MCF 10A (cell line): ENCODE data around the gene ARSI. TPM values are rescaled to one million over a fixed set of nuclear protein-coding genes. Genes with fewer than 3 reads are reported as not detected.

Experiments used
- BruUV-seq: library from RNA; stranded (reverse); fragments of 400-500 nt; replicated peaks from 2 replicates; lab custom pipeline; 2021; lab: Mats Ljungman, UMichigan
- CTCF ChIA-PET: fragments of 300-600 bp; sonication (Branson Sonifier 250); formaldehyde crosslinking; extraction: SDS; loops from one replicate; lab custom pipeline; 2021; ENCODE audit warnings: antibody characterized with exemption, inconsistent platforms; lab: Yijun Ruan, JAX
- POLR2A ChIA-PET: fragments of 300-600, 350-650 bp; sonication (Branson Sonifier 250); formaldehyde crosslinking; extraction: SDS; loops from one replicate; lab custom pipeline; 2020; ENCODE audit warnings: antibody characterized with exemption, inconsistent platforms; lab: Yijun Ruan, JAX
- DNase-seq: peaks from one replicate; pipeline ENCODE4 v3.0.0-alpha.2; 2018; ENCODE audit not compliant: unreplicated experiment
- H3K27ac Mint-ChIP-seq: one replicate; pipeline ENCODE4 v1.8.0; 2022; ENCODE audit warnings: mild to moderate bottlenecking, low read depth, mixed read lengths; ENCODE audit not compliant: unreplicated experiment
- H3K27me3 Mint-ChIP-seq: one replicate; pipeline ENCODE4 v1.8.0; 2022; ENCODE audit warnings: mixed read lengths; ENCODE audit not compliant: insufficient read depth, unreplicated experiment
- H3K36me3 Mint-ChIP-seq: one replicate; pipeline ENCODE4 v1.8.0; 2022; ENCODE audit warnings: mild to moderate bottlenecking, moderate library complexity, mixed read lengths; ENCODE audit not compliant: insufficient read depth, unreplicated experiment
- H3K4me1 Mint-ChIP-seq: one replicate; pipeline ENCODE4 v1.8.0; 2022; ENCODE audit warnings: mixed read lengths; ENCODE audit not compliant: insufficient read depth, unreplicated experiment
- H3K4me3 Mint-ChIP-seq: one replicate; pipeline ENCODE4 v1.8.0; 2022; ENCODE audit warnings: mild to moderate bottlenecking, moderate library complexity, mixed read lengths; ENCODE audit not compliant: unreplicated experiment
- H3K9me3 Mint-ChIP-seq: one replicate; pipeline ENCODE4 v1.8.0; 2022; ENCODE audit warnings: mixed read lengths; ENCODE audit not compliant: unreplicated experiment
- intact Hi-C: fragments of 100-400 bp; cut with micrococcal nuclease; formaldehyde crosslinking; loops from 2 replicates; pipeline ENCODE4 v1.14.1; 2022
- total RNA-seq: library from RNA; stranded (reverse); gene quantifications from 2 replicates; pipeline ENCODE4 v1.2.3, GENCODE V29; 2022
- TF ChIP-seq, protein P1 (sequence below): fragments of 200-600 bp; IDR thresholded peaks from one replicate; pipeline ENCODE4 v1.8.0; 2022; ENCODE audit warnings: antibody characterized with exemption, mild to moderate bottlenecking; ENCODE audit not compliant: unreplicated experiment

The ARSI gene
- total RNA-seq, 1 experiment from 2014 or later: 0.19 TPM

DNA sequence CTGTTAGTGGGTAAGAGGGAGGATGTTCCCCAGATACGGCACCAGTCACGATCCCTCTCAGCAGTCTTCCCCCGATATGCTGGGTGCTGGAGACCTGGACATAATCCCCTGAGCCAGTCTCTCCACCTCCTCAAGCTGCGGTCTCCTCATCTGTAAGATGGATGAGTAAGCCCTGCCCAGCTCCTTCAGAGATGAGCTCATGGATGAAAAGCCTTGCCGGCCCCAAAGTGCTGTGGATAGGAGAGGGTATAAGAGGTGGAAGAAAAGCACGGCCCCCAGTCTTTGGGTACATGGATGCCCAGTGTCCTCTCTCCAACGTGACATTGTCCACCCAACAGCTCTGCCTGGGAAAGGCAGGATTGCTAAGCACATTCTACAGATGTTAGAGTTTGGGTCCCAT lies 17.6 kb downstream of the ARSI start:
- ChIA-PET CTCF (interaction anchor here (1.3 kb wide), 1 partner anchor 14 kb away, joined by 4 read pairs; no protein-coding TSS in a partner anchor), POLR2A (no interaction called here)
- Mint-ChIP-seq H3K36me3 (peaks cover 1% of the 10 kb centered on the region), H3K4me1 (no peaks in the 10 kb centered on the region), H3K27me3 (peaks cover 12% of the 10 kb centered on the region), H3K4me3 (no peak overlapping the region), H3K9me3 (no peaks in the 10 kb centered on the region), H3K27ac (no peak overlapping the region)
- TF ChIP-seq, protein P1, sequence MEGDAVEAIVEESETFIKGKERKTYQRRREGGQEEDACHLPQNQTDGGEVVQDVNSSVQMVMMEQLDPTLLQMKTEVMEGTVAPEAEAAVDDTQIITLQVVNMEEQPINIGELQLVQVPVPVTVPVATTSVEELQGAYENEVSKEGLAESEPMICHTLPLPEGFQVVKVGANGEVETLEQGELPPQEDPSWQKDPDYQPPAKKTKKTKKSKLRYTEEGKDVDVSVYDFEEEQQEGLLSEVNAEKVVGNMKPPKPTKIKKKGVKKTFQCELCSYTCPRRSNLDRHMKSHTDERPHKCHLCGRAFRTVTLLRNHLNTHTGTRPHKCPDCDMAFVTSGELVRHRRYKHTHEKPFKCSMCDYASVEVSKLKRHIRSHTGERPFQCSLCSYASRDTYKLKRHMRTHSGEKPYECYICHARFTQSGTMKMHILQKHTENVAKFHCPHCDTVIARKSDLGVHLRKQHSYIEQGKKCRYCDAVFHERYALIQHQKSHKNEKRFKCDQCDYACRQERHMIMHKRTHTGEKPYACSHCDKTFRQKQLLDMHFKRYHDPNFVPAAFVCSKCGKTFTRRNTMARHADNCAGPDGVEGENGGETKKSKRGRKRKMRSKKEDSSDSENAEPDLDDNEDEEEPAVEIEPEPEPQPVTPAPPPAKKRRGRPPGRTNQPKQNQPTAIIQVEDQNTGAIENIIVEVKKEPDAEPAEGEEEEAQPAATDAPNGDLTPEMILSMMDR: no peak
- DNase-seq: no peak
- BruUV-seq: no TSS peak
- intact Hi-C loops: no loop called here

DNA sequence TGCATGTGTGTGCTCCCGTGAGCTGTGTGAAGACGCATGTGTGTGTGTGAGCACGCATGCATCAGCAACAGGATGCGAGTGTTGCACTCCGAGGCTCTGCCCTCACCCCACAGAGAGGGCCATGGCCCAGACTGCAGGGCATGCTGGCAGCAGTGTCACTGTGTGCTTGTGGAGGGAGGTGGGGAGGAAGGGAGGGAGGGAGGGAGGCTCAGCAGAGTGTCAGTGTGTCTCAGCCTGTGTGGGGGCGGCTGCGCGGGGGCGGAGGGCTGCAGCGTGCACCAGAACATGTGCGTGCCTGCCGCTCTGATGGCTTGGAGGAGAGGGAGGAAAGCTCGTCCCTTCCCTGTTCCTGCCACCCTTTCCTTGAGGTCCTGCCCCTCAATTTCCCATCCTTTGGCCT lies 18.4 kb downstream of the ARSI start:
- ChIA-PET POLR2A (no interaction called here), CTCF (interaction anchor here (1.0 to 1.3 kb wide), 2 partner anchors 14 to 17 kb away, joined by 3 to 4 read pairs; no protein-coding TSS in a partner anchor)
- H3K27me3 Mint-ChIP-seq: peaks cover 16% of the 10 kb centered on the region
- H3K4me3 Mint-ChIP-seq: no peak overlapping the region
- no TSS peak for BruUV-seq
- DNase-seq: no peak
- no peaks in the 10 kb centered on the region for H3K4me1 Mint-ChIP-seq
- TF ChIP-seq, protein P1: no peak
- intact Hi-C loops: no loop called here
- no peak overlapping the region for H3K27ac Mint-ChIP-seq
- no peaks in the 10 kb centered on the region for H3K9me3 Mint-ChIP-seq
- no peaks in the 10 kb centered on the region for H3K36me3 Mint-ChIP-seq

DNA sequence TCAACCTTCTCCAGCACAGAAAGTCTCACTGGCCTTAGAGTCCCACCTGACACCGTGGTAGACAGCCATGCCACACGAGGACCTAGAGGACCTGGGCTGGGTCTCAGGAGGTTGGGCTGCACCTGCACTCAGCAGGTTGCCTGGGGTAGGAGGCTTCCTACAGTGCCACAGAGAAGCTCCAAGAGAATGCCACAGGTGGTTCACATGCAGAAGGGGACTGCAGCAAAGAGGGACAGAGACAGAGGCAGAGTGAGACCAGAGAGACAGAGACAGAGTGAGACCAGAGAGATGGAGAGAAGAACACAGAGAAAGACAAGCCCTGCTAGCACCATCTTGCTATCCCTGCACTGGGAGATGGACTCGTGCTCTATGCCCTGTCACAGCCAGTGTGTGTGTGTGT lies 18.8 kb downstream of the ARSI start:
- no peaks in the 10 kb centered on the region for H3K36me3 Mint-ChIP-seq
- no TSS peak for BruUV-seq
- TF ChIP-seq, protein P1: no peak
- no peaks in the 10 kb centered on the region for H3K4me1 Mint-ChIP-seq
- H3K4me3 Mint-ChIP-seq: no peak overlapping the region
- H3K27ac Mint-ChIP-seq: no peak overlapping the region
- ChIA-PET CTCF (interaction anchor here (1.0 to 1.3 kb wide), 3 partner anchors 13 to 49 kb away, joined by 3 to 4 read pairs (median 3); no protein-coding TSS in a partner anchor), POLR2A (no interaction called here)
- peaks cover 16% of the 10 kb centered on the region for H3K27me3 Mint-ChIP-seq
- no peak for DNase-seq
- intact Hi-C loops: no loop called here
- no peaks in the 10 kb centered on the region for H3K9me3 Mint-ChIP-seq

DNA sequence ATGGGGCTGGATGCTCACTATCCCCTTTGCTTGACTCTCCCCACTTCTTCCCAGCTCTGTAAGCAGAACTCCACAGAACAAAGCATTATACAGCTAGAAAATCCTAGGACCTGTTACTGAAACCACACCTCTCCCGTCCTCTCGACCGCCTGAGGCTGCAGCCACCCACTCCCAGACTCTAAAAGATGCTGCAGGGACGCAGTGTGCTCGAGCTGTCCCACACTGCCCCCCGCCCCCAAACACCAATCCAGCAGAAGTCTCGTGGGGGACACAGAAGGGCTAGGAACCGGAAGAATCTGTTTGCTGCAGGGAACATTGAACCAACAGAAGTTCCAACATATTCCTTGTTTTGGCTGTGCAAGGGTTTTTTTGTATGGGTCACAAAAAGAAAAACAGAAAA lies 20.7 kb downstream of the ARSI start:
- intact Hi-C loops: no loop called here
- no peak overlapping the region for H3K27ac Mint-ChIP-seq
- DNase-seq: no peak
- no peak overlapping the region for H3K4me3 Mint-ChIP-seq
- ChIA-PET CTCF (interaction anchor here (0.6 kb wide), 1 partner anchor 256 kb away, joined by 3 read pairs; no protein-coding TSS in a partner anchor), POLR2A (interaction anchor here (1.0 kb wide), 1 partner anchor 418 kb away, joined by 3 read pairs; no protein-coding TSS in a partner anchor)
- H3K9me3 Mint-ChIP-seq: no peaks in the 10 kb centered on the region
- H3K36me3 Mint-ChIP-seq: no peaks in the 10 kb centered on the region
- no TSS peak for BruUV-seq
- TF ChIP-seq, protein P1: no peak
- H3K27me3 Mint-ChIP-seq: peaks cover 16% of the 10 kb centered on the region
- peaks cover 6% of the 10 kb centered on the region for H3K4me1 Mint-ChIP-seq
